NCI-H1436 (cell line): Measurements from ENCODE around the gene EMSY.
"Not testable (repeated sequence)": the region's sequence is repeated elsewhere in the genome, so short reads cannot be mapped to it uniquely, and the experiment has no call there.

ENCODE experiments used
- DNase-seq: peaks from one replicate; lab custom pipeline; 2025; lab: John Stamatoyannopoulos, UW

EMSY gene, protein sequence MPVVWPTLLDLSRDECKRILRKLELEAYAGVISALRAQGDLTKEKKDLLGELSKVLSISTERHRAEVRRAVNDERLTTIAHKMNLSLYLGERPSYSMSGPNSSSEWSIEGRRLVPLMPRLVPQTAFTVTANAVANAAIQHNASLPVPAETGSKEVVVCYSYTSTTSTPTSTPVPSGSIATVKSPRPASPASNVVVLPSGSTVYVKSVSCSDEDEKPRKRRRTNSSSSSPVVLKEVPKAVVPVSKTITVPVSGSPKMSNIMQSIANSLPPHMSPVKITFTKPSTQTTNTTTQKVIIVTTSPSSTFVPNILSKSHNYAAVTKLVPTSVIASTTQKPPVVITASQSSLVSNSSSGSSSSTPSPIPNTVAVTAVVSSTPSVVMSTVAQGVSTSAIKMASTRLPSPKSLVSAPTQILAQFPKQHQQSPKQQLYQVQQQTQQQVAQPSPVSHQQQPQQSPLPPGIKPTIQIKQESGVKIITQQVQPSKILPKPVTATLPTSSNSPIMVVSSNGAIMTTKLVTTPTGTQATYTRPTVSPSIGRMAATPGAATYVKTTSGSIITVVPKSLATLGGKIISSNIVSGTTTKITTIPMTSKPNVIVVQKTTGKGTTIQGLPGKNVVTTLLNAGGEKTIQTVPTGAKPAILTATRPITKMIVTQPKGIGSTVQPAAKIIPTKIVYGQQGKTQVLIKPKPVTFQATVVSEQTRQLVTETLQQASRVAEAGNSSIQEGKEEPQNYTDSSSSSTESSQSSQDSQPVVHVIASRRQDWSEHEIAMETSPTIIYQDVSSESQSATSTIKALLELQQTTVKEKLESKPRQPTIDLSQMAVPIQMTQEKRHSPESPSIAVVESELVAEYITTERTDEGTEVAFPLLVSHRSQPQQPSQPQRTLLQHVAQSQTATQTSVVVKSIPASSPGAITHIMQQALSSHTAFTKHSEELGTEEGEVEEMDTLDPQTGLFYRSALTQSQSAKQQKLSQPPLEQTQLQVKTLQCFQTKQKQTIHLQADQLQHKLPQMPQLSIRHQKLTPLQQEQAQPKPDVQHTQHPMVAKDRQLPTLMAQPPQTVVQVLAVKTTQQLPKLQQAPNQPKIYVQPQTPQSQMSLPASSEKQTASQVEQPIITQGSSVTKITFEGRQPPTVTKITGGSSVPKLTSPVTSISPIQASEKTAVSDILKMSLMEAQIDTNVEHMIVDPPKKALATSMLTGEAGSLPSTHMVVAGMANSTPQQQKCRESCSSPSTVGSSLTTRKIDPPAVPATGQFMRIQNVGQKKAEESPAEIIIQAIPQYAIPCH (N-terminal part only)

DNA sequence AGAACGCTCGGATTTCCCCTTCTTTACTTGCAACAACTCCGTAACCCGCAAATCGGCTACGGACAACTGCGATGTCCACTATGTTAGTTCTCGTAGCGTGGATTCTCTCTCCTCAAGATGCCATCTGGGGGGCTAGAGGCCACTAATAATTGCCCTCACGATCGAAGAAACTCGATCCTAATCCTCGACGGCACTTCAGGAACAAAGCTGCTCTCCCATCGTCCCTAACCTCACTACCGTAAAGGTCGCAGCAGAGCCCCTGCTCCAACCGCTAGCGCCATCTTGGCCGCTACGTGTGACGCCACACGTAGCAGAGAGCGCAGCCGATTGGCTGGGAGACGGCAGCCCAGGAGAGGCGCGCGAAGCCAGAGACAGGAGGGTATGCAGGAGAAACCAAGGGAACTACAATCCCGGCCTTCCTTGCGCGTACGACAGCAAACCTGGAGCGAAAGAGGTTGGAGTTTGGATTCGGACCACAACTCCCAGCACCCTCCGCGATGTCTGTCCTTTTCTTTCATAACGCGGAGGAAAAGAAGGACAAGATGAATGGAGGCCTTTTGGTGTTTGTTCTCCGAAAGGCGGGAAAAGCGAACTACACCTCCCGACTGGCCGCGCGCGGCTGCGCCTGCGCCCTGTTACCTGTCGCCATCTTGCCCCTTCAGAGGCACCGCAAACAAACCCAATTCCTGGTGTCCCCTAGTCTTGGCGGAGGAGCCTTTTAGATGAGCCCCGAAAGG is at the start of gene EMSY:
Gene EMSY (plus strand): TSS at position 635 of the 737 bp plus-strand sequence. CDS start 1,921 bp downstream, outside the sequence.
- peak; percentile 95 for DNase-seq

DNA sequence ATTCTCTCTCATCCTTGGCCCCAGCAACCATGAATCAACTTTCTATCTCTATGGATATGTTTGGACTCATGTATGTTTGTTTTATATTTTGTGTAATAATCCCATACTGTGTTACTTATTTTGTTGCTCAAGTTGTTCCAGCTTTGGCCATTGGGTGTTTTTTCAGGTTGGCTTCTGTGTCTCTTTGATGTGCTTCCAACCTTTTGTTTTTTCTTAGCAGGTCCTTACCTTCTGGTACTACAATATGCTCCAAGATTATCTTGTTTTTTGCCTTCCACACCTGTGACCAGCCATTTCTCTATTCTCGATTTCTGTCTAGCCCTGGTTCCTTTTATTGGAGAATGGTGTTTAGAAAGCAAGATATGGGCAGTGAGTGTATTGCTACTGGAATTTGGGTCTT is 49.5 kb upstream of the EMSY start:
- no peak for DNase-seq

DNA sequence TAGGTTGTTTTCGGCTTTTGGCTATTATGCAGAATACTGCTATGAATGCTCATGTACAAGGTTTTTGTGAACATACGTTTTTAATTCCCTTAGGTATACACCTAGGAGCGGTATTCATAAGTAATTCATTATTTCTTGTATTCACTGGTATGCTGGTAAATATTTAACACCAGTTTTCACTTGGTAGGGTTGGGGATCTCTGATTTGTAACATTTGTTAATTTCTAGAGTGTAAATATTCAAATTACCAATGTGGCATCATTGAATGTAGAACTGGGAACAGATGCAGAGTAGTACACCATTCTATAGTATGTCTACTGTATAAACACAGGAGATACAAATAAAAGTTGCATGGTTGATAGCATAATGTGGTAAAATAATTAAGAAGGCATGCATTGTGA is 47.4 kb upstream of the EMSY start:
- DNase-seq: no peak

DNA sequence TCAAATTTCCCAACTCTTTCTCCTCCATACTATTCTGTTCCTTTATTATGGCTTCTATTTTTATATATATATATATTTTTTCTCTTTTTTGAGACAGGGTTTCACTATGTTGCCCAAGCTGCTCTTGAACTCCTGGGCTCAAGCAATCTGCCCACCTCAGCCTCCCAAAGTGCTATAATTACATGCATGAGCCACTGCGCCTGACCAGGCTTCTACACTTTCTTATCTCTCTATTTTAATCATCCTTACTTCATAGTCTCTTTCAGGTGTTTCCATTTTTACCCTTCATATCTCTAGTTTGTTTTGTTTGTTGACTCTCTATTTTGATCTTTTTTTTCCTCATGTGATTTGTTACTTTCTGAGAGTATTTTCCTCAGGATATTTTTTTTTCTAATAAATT is 43.9 kb upstream of the EMSY start:
- no peak for DNase-seq

DNA sequence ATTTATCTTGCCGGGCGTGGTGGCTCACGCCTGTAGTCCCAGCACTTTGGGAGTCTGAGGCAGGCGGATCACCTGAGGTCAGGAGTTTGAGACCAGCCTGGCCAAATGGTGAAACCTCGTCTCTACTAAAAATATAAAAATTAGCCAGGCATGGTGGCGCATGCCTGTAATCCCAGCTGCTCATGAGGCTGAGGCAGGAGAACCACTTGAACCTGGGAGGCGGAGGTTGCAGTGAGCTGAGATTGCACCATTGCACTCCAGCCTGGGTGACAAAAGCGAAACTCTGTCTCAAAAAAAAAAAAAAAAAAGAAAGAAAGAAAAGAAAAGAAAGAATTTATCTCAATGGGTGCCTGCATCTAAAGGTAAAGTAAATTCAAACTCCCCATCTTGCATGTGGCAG is 43.3 kb upstream of the EMSY start:
- DNase-seq: not testable (repeated sequence)

DNA sequence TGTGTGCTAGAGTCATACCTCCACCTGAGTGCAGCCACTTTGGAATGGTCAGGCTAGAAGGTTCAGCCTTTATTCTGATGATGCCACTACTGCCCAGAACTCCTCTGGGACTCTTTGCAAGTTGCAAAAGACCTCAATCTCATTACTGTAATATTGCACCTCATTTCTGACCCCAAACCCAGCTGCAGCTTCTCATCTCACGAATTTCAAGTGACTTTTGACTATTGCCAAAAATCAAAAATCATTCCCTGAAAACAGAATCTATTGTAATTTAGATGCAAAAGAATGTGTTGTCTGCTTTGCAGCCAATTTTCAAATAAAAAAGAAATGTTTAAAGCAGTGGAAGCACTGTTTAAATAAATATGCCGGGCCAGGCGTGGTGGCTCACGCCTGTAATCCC is 38.5 kb upstream of the EMSY start:
- no peak for DNase-seq

DNA sequence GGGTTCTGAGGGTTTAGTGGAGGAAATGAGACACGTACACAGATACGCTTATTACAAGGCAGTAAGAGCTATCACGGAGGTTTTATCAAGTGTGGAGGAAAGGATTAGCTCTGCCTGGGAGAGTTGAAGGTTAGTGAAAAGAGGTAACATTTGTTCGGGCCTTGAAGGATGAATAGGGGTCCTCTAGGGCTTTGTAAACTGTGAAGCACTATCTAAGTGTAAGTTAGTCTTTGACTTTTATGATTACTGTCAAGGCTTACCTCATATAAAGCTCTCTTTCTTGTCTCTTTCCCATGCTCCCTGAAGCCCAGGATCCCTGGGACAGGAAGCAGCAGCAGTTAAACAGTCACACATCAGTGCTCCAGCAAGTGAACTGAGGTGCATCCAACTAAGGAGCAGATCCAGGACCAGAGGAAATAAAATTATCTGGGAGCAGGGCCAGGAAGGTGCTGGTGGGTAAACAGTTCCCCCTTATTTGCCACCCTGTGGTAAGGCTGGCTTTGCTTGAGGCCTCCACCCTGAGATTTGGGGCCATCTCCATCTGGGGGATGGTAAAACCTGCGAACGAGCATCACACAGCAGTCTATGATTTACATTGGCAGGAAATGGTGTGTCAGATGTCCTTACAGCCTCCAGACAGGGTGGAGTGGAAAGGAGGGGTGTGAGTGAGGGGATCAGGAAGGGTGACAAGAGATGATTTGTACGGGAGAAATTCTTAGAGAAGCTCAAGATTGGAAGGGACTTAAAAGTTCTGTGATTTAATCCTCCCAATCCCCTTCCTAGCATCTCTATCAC is 36.5 kb upstream of the EMSY start:
- no peak for DNase-seq

DNA sequence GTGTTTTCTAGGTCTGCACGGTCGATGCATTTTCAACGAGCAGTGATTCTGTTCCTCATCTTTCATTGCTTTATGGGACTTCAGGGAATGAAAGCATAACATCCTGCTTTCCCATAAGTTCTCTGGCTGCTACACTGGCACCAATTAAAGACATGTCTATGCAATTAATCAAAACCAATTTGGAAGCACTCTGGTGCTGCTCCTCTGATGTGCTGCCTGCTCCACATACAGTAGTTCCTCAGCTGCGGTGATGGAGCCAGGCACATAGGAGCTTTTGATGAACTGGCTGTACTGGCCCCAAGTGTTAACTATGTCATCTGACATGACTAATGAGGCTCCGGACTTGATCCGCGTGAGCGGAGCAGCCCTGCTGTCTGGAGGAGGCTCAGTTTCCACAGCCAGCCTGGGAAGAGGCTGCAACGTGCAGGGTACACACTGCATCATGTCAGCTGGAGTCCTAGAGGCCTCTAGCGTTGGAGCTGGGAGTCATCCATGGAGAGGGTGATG is 33.9 kb upstream of the EMSY start:
- DNase-seq: no peak

DNA sequence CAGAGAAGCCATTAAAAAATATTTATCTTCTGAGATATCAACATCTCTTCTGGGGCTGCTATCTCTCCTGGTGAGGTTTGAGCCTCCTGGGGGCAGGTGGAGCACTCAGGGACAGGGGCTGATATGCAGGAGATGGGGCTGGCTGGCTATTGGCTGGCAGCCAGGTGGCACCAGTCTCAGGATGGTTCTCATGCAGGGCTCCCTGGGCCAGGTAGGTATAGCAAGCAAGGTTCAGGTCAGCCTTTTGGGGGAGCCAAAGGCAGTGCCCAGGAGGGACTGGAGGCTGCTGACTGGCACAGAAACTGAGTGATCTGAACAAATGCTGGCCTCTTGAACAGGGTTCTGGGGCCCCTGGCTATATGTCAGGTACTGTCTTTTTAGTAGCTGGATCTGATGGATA is 29.7 kb upstream of the EMSY start:
- no peak for DNase-seq

DNA sequence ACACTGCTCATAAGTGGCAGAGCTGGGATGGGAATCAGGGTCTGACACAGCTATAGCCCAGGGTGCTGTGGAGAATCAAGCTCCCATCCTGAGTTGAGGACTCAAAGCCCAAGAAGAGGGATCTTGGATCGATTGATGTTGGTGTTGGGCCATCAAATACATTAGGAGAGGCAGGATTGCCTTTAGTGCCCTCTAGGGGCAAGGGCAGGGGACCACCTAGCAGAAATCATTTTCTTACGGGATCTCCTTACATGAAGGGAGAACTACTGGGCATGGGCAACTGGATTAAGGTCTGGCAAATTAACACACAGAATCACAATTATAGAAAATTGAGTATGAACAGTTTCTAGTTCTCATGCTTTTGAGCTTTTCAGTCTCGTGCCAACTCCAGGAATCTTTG is 24.9 kb upstream of the EMSY start:
- DNase-seq: no peak

DNA sequence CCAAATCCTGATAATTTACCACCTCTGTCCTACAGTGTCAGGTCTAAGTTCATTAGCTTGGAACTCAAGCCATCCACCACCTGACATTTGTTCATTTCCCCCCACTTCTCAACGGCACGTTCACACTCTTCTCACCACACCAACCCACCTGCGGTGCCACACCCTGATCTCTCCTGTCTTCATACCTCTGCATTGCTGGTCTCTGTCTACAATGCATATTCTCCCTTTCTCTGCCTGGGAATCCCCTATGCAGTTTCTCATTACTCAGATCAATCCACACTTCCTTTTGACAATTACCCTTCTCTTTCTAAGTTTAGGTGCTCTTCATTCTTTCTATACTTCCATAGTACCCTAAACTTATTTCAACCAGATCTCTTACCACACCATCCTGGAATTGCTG is 20.4 kb upstream of the EMSY start:
- no peak for DNase-seq

DNA sequence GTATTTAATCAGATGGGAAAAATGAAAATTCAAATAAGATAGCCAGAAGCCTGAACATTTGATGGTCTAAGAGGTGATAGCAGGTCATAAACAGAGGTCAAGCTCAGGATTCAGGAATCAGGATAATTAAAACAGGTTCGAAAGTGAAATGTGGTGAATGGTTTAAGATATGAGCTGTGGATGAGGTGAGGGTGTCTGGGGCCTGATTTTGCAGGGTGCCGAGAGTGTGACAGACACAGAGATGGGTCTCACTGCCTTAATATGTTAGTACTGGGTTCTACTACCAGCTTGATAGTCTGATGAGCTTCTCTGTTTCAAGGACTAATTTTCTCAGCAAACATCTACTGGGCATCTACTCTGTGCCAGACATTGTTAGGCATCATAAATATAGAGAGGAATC is 19.9 kb upstream of the EMSY start:
- no peak for DNase-seq

DNA sequence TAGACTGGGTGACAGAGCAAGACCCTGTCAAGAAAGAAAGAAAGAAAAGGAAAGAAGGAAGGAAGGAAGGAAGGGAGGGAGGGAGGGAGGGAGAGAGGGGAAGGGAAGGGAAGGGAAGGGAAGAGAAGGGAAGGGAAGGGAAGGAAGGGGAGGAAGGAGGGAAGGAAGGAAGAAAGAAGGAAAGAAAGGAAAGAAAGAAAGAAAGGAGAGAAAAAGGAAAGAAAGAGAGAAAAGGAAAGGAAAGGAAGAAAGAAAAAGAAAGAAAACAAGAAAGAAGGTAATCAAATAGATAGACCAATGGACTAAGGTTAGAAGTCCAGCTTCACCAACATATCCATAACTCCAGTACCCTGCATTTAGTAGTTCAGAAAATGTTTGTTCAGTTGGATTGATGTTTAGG is 18.2 kb upstream of the EMSY start:
- no peak for DNase-seq

DNA sequence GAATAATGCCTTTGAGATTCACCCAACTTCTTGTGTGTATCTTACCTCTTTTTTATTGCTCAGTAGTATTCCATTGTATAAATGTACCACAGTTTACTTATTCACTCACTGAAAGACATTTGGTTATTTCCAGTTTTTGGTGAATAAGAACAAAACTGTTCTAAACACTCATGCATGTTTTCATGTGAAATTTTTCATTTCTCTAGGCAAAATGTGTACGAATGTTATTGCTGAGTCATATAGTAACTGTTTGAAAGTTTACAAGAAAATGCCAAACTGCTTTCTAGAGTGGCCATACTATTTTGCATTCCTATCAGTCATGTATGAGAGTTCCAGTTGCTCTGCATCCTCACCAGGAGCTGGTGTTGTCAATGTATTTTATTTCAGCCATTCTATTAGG is 8.8 kb upstream of the EMSY start:
- no peak for DNase-seq

DNA sequence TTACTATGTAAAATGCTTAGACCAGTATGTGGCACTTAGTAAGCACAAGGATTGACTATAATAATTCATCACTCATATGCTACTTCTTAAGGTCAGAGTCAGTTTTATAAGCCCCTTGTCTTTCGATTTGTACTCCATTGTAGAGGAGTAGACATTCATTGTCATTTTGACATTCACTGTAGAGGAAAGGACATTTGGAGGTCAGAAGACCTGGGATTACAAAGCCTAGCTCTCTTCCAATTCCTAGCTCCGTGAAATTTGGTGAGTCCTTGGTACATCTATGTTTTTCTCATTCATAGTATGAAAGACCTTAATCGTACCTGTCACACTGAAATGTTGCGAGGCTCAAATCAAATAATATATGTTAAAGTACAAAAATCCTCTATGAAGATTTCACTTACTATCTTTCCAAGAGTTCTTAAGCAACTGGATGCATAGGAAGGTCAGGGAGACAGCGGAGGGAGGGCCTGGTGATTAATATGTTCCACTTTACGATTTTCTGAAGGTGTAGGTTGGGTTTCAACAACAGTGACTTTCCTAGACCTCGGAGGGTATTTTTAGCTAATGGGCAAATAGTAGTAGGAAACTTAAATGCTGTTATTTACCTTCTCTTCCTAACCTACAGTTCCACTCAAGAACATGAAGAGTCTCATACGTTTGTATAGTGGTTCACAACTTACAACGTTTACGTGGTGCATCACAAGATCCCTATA is 1.4 kb upstream of the EMSY start:
- DNase-seq: no peak

DNA sequence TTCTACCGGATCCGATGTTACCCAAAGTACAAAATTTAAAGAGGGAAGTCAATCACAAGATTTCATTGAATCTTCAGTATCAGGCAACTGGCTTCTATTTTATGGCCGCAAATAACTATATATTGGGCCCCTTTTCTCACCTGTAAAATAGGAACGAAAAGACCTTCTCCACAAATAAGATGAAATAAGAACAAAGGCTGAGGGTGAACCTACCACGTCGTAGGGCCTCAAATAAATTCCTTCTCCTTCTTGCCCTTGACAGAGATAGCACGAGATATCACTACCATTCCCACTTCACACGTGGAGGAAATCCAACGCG is 794 bp upstream of the EMSY start:
- DNase-seq: no peak

DNA sequence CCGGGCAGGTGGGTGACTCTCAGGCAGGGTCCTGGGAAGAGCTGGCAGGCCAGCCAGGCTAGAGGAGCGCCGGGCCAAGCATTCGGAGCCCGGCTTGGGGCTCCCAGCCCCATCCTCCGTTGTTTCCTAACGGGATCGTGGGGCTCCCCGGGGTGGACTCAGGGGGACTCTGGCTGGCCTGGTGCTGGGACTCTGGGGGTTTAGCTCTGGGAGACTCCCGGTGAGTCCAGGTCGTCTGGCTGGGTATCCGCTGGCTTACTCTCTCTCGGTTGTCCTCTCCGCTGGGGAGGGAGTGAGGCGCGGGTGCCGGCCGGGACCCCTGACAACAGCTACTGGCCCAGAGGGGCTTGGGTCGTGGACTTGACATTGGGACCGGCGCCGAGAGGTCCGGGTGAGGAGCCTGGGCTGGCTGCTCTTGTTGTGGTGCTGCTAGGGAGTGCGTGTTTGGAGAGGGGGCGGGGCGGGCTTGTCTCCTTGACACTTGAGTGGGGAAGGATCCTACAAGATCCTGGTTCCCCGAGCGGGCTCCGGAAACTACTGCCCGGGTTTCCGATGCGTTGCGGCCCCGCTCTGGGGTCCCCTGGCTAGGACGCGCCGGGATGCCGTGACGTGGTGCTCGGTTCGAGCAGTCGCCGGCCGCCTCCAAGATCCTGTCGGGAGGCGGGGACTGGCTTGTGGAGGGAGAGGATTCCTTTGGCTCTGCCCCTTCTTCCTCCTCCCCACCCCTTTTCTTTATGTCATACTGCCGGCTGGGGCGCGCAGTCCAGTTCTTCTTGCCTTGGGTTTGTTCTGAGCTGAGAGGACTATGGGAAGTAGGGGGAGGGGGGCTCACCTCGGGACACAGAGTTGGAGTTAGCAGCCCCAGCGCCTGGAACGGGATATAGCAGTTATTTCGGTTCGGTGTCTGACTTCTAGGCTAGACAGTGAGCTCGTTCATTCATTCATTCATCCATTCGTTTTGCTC is 585 bp downstream of the EMSY start:
- peak; percentile 68 for DNase-seq

DNA sequence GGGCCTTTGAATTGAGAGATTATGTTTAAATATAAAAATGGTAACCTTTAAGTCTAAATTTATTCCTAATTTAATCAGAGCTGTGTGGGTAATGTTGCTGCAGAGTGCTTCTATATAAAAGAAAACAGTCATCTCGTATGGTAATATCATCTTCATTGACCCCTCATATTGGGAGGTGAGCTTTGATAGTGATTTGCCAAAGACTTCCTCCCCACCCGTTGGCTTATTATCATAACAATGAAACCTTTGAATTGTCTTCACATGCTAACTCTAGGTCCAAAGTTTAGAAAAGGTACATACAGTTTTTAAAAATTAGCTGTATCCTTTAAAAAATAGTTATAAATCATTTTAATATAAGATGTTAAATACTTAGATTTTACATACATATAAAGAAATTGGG is 3.7 kb downstream of the EMSY start:
- DNase-seq: no peak

DNA sequence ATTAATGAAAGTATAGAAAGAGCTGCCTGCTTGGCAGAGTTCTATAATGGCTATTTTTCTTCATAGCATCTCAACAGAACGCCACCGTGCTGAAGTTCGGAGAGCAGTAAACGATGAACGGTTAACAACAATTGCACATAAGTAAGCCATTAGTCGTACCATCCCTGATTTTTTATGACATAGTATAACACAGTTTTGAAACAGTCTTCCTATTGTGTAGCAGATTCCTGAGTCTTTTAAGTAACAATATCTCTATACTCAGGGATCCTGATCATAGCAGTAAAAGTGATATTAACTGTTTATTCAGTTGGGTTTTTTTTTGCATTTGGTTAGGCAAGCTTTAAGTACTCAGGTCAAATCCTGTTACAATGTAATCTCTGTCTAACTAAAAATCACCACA is 8.4 kb downstream of the EMSY start:
- DNase-seq: no peak
